C4-2B (cell line): ENCODE measurements around the gene BAG1.

Experiments used
- ZFX ChIP-seq: fragments of 450-650 bp; IDR thresholded peaks from 2 replicates; pipeline ENCODE4 v1.6.1; 2017
- TF ChIP-seq, protein P1 (sequence below): fragments of 450-650 bp; conservative IDR thresholded peaks from 2 replicates; pipeline ENCODE4 v1.5.1; 2017; ENCODE audit warnings: mild to moderate bottlenecking

DNA sequence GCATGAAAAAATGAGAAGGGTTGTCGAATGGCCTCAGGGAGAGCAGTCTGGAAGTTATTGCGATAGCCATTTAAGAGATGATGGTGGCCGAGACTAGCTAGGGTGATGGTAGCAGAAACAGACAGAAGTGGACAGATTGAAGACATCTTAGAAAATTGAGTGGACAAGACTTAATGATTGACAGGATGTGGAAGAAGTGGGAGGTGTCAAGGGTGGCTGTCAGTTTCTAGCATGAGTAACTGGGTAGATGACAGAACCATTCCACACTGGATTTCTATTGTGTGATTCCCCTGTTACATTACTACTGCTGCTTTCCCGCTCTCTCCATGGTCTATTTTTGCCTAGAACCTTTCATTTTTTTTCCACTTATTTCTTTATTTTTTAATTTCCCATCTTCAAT, 13.0 kb upstream of the BAG1 start:
- TF ChIP-seq, protein P1, sequence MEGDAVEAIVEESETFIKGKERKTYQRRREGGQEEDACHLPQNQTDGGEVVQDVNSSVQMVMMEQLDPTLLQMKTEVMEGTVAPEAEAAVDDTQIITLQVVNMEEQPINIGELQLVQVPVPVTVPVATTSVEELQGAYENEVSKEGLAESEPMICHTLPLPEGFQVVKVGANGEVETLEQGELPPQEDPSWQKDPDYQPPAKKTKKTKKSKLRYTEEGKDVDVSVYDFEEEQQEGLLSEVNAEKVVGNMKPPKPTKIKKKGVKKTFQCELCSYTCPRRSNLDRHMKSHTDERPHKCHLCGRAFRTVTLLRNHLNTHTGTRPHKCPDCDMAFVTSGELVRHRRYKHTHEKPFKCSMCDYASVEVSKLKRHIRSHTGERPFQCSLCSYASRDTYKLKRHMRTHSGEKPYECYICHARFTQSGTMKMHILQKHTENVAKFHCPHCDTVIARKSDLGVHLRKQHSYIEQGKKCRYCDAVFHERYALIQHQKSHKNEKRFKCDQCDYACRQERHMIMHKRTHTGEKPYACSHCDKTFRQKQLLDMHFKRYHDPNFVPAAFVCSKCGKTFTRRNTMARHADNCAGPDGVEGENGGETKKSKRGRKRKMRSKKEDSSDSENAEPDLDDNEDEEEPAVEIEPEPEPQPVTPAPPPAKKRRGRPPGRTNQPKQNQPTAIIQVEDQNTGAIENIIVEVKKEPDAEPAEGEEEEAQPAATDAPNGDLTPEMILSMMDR, result no peak
- TF ChIP-seq ZFX, result no peak
